NT2/D1 (cell line): ENCODE results near the gene GINS2.

Source experiments
- SUZ12 ChIP-seq: IDR thresholded peaks from 2 replicates; pipeline ENCODE4 v1.6.1; 2011; ENCODE audit not compliant: insufficient read length, insufficient read depth; ENCODE audit errors: extremely low read depth
- YY1 ChIP-seq: IDR thresholded peaks from 2 replicates; pipeline ENCODE4 v1.6.1; 2011; ENCODE audit not compliant: insufficient read length, insufficient read depth
- ZNF274 ChIP-seq: IDR thresholded peaks from 2 replicates; pipeline ENCODE4 v1.6.1; 2011; ENCODE audit warnings: mild to moderate bottlenecking, low read depth, low read length

- TF ChIP-seq ZNF274: no peak
- TF ChIP-seq YY1: no peak
- TF ChIP-seq SUZ12: no peak
Measured at GRCh38 chr16:85627526-85628264, 61.1 kb downstream of the GINS2 start.
